Thyroid gland (tissue), 4 donors: Measurements from ENCODE around the gene PCBP4.

Experiments
- CTCF ChIP-seq, 6 experiments: fragments of 200-600 bp in 3 of 6; fragments of 450-650 bp in 3 of 6; sonication (generic) in 3 of 6; IDR thresholded peaks; one replicate each; pipeline ENCODE4 v1.5.1; 2016 to 2019; ENCODE audit warnings: antibody characterized with exemption in 6 of 6, mild to moderate bottlenecking in 2 of 6, inconsistent platforms in 1 of 6, moderate library complexity in 1 of 6
- POLR2A ChIP-seq, 2 donors: fragments of 450-650 bp; IDR thresholded peaks; one replicate each; pipeline ENCODE4 v1.6.1; 2017; ENCODE audit warnings: antibody characterized with exemption in 2 of 2, mild to moderate bottlenecking in 2 of 2, moderate library complexity in 1 of 2

- TF ChIP-seq CTCF (IDR thresholded peaks at IDR 0.05) (no peak), POLR2A (IDR thresholded peaks at IDR 0.05) (no peak)
Measured at GRCh38 chr3:51963951-51964451, 3.3 kb downstream of the PCBP4 start.
